HG03045 (cell line): Measurements from ENCODE around the gene GGT7.
"Not testable (repeated sequence)": the region's sequence is repeated elsewhere in the genome, so short reads cannot be mapped to it uniquely, and the experiment has no call there.

Experiments used
- ATAC-seq: cut with Tn5 transposase; IDR thresholded peaks from one replicate; pipeline ENCODE4 v1.9.1; 2021; ENCODE audit warnings: mild to moderate bottlenecking, moderate library complexity; ENCODE audit not compliant: unreplicated experiment

Gene GGT7, protein sequence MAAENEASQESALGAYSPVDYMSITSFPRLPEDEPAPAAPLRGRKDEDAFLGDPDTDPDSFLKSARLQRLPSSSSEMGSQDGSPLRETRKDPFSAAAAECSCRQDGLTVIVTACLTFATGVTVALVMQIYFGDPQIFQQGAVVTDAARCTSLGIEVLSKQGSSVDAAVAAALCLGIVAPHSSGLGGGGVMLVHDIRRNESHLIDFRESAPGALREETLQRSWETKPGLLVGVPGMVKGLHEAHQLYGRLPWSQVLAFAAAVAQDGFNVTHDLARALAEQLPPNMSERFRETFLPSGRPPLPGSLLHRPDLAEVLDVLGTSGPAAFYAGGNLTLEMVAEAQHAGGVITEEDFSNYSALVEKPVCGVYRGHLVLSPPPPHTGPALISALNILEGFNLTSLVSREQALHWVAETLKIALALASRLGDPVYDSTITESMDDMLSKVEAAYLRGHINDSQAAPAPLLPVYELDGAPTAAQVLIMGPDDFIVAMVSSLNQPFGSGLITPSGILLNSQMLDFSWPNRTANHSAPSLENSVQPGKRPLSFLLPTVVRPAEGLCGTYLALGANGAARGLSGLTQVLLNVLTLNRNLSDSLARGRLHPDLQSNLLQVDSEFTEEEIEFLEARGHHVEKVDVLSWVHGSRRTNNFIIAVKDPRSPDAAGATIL

DNA sequence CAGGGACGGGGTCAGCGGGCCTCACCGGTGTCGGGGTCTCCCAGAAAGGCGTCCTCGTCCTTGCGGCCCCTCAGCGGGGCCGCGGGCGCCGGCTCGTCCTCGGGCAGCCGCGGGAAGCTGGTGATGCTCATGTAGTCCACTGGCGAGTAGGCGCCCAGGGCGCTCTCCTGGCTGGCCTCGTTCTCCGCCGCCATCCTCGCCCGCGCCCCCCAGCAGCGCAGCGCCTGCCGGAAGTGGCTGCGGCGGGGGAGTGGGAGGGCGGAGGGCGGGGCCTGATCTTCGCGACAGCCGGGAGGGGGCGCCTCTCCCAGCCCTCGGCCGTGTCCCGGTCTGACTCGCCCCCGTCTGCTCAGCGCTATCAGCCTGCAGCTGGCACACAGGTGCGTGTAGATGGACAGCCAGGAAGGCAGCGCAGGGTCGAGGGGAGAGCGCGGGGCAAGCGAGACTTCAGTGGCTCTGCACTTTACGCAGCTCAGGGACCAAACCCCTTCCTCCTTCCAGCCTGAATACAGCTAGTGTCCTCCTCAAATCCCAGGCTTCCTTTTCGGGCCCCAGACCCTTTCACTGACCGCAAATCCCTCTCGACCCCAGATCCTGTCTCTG lies at the start of gene GGT7:
TSS of gene GGT7 (minus strand) at position 235 of the 603 bp plus-strand sequence. CDS start at position 194, 41 bp downstream.
- ATAC-seq, result peak; percentile 53

DNA sequence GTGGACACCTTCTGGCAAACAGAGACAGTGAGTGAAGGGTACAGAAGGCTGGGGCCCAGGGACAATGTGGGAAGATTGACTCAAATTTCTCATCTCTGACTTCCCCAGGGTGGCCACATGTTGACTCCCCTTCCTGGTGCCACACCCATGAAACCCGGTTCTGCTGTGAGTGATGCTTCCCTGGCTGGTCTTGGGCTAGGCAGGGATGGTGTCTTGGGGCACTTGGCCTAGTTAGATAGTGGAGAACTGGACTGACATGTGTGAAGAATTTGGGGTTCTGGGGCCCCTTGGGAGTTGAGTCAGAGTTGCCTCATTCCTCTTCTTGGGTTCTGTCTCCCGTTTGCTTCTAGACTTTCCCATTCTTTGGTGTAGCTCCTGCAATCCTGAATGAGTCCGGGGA lies 48.8 kb upstream of the GGT7 start:
- ATAC-seq, result no peak

- ATAC-seq, result no peak
Measured at GRCh38 chr20:34920055-34920454, 47.4 kb upstream of the GGT7 start.

GRCh38 chr20:34916774-34917354 lies 44.2 kb upstream of the GGT7 start:
- no peak for ATAC-seq

DNA sequence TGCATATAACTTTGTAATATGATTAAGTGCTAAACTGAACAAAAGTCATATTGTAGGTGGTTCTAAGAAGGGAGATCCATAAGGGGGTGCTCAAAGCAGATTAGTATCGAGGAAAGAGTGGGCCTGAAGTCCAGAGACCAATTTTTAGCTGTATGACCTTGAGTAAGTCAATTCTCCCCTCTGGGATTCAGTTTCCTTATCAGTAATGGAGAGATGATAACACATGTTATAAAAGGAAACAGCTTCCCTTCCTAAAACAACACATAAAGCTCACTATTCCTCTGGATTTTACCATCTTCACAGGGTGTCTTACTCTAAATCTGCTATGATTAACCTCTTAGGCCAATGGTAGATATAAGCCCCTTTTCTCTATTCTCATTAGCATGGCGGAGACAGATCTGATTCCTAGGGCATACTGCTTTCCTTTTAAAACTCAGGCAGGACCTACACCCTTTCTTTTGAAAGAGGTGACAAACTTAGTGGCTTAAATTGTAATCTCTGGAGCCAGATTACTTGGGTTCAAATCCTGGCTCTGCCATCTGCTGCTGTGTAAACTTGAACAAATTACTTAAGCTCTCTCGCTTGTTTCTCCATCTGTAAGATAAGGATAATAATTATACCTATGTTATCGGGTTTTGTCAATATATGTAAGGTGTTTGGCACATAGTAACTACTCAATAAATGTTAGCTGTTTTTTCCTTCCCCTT lies 43.2 kb upstream of the GGT7 start:
- no peak for ATAC-seq

DNA sequence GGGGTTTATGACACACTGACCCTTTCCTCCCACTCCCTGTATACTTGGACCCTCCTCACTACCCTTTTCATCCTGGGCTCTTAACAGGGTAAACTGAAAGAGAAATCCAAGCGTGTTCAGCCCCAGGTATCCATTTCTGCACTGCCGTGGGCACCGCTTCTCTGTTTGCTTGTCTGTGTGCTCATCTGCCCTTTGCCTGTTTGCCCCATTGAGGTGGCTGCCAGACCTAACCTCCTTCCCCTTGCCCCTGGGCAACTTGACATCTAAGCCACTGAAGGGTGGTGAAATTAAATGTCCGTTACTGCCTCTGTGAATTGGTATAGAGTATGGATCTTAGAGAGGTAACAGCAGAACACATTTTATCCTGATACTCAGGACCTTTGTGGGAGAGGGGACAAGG lies 42.5 kb upstream of the GGT7 start:
- no peak for ATAC-seq

DNA sequence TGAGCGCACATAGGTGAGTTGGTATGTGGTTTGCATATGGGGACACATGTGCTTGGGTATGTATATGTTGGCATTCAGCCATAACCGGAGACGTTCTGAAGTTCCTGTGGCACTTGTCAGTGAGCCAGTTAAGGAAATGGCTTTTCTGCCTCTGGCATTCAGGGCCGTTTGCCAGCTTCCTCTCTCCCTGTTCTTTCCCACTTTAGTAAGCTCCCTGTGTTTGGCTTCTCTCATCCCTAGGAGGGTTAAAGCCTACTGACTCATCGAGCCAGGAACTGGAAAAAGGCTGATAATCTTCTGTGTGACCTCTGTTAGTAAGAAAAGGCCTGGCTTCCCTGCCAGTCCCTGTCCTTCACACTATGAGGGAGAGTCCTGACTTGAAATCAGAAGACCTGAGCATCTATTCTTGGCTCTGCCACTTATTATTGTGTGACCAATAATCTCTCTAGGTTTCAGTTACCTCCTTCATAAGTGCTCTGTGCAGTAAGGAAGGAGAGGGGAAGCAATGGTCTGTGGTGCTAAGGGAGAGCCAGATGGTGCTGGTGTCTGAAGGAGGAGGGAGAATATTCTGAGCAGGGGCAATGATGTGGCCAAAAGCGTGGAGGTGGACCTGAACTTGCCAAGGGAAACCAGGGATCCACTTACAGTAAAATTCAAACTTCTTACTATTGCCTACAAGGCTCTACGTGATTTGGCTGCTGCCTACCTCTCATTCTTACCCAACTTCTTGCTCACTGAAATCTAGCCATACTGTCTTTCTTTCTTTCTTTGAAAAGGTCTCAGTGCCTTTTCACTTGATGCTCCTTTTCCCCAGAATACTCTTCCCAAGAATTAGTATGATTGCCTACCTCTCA lies 35.2 kb upstream of the GGT7 start:
- no peak for ATAC-seq

GRCh38 chr20:34904202-34904621 lies 31.6 kb upstream of the GGT7 start:
- ATAC-seq, result no peak

GRCh38 chr20:34898731-34899130 lies 26.1 kb upstream of the GGT7 start:
- not testable (repeated sequence) for ATAC-seq

GRCh38 chr20:34898129-34898528 lies 25.5 kb upstream of the GGT7 start:
- ATAC-seq, result not testable (repeated sequence)

DNA sequence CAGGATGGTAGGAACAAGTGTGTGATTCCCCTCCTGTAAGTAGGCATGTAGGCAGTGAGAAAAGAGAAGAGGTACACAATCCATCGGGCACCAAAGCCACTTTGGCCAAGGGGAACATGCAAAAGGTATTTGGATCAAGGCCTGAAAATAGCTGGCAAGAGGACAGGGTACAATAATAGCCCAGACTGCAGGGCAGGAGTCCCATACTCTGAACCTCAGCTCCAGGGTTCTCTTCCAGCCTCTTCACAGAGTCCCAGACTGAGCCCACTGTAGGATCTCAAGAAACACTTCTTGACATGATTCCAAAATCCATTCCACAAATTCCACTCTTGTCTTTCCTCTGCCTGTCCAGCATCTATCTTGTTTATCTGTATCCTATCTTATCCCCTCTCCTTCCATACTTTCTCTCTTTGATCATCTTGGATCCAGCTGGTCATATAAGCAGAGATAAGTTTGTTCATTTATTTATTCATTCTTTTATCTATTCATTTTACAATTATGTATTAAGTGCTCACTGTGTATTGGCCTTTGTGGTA lies 23.5 kb upstream of the GGT7 start:
- no peak for ATAC-seq

GRCh38 chr20:34895465-34895864 lies 22.8 kb upstream of the GGT7 start:
- no peak for ATAC-seq

DNA sequence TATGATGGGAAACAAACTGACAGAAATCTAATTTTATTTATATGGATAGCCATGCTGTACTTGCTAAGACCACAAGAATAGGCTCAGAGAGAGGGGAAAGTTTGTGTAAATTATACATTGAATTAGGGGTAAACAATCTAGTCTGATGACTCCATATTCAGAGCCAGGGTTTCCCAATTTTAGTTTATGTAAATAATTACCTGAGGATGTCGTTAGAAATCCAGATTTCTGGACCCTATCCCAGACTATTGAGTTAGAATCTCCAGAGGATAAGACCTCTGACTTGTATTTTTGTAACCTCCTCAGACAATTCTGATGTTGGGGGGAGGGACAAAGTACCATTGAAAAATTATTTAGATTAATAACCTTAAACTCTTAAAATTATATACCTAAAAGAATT lies 22.1 kb upstream of the GGT7 start:
- ATAC-seq, result no peak

DNA sequence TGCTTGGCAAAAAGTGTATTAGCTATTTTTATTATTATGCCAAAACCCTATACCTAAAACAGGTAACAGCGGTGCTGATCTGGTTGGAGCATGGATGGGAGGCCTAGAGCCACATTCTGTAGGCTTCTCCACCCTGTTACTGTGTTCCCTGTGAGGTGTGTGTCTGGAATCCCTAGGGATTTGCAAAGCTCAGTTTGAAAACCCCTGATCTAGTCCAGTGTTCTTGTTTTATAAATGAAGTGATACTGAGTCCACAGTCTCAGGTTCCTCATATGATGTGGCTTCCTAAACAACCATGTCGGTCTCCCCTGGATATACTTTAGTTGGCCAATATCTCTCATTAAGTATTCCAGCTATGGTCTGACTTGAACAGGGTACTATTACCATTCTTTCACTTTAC lies 20.0 kb upstream of the GGT7 start:
- no peak for ATAC-seq

DNA sequence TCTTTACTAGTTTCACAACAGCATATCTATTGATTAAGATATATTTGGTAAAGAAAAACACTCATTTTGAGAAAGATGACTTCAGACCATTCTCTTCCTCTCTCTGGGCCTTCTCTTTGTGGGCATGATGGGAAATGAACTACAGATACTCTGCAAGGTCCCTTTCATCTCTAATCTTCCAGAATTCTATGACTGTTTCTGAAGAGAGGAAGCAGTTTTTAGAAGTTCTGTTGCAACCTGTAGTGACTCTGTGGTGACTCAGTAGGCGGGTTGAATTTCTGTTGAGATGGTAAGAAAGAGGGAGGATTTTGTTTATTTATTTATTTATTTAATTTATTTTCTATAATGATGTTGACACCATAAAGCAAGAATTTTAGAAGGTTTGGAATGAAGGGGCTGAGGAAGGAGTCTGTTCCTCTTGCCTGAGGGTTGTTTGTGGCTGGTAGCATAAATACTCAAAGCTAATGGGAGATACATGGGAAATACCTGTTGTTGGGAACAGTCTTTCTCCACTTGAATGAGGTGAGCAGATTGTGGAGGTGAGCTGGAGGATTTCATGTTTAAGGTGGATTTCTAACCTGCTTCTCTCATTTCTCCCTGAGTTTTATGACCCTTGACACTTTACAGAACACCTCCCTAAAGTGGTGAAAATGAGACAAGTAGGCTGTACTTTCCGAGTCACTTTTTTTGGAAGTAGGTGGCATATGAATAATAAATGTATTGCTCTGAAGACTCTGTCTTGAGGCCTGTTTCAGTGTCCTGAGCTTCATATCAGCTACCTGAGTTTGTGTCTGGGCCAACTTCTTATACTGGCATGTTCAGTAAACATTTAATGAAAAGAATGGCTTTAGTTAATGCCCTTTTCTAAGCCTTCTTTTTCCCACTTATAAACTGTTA lies 18.8 kb upstream of the GGT7 start:
- no peak for ATAC-seq

GRCh38 chr20:34888468-34888867 lies 15.8 kb upstream of the GGT7 start:
- no peak for ATAC-seq

DNA sequence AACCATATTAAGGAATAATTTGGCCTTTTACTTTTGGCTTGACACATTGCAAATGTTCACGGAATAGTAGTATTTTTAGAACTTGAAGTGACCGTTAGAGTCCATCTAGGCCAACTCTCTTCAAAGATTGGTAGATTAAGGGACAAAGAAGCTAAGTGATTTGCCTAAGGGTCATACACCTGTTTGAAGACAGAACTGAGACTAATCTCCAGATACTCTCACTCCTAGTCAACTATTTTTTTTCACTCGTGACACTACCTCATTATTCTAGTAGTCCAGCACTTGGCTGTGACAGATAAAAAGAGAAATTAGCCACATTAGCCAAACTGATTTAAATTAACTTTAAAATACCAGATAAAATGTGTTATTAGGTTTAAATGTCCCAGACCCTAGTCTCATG lies 14.4 kb upstream of the GGT7 start:
- no peak for ATAC-seq

- no peak for ATAC-seq
Measured at GRCh38 chr20:34886122-34886521, 13.5 kb upstream of the GGT7 start.

DNA sequence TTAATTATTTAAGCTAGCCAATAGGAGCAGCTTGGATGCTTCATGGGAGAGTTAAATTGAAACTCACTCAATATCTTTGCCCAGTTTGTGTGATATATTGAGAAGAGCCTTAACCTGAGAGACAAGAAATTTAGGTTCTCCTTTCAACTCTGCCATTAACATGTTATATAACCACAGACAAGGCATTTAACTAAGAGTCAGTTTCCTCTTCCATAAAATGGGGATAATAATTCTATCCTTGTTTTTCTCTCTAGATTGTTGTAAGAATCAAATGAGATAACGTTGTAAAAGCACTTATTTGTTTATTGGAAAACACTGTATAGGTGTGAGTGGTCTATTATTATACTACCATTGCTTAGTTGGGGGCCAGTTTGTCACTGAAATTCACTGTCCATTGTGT lies 11.6 kb upstream of the GGT7 start:
- ATAC-seq, result no peak
